Stimulated activated naive B cell treated with anti-CD40 and anti-IgM and Interleukin-4, amounts not matched to agents 10 μg/mL and 1 μg/mL and 100 μg/mL, for 72 hours (primary cell): ENCODE results near the gene TMEM256.
"Not testable (repeated sequence)": the region's sequence is repeated elsewhere in the genome, so short reads cannot be mapped to it uniquely, and the experiment has no call there.

Experiments used
- ATAC-seq, 2 donors: fragments of 150-1000 bp; cut with Tn5 transposase; replicated peaks; 2 replicates each; pipeline ENCODE4 v1.10.0; 2021; ENCODE audit warnings: moderate library complexity in 1 of 2
- DNase-seq: peaks from one replicate; pipeline ENCODE4 v3.0.0; 2021
- H3K27ac Mint-ChIP-seq: one replicate; pipeline ENCODE4 v1.8.0; 2022; ENCODE audit warnings: mild to moderate bottlenecking, mixed read lengths
- H3K27me3 Mint-ChIP-seq, 2 donors: one replicate each; pipeline ENCODE4 v1.8.0; 2022; ENCODE audit warnings: mixed read lengths in 2 of 2
- H3K36me3 Mint-ChIP-seq, 2 donors: one replicate each; pipeline ENCODE4 v1.8.0; 2022; ENCODE audit warnings: mixed read lengths in 2 of 2, mild to moderate bottlenecking in 1 of 2
- H3K4me1 Mint-ChIP-seq, 2 donors: one replicate each; pipeline ENCODE4 v1.8.0; 2022; ENCODE audit warnings: mixed read lengths in 2 of 2, mild to moderate bottlenecking in 1 of 2
- H3K4me3 Mint-ChIP-seq, 2 donors: one replicate each; pipeline ENCODE4 v1.8.0; 2022; ENCODE audit warnings: mild to moderate bottlenecking in 2 of 2, mixed read lengths in 2 of 2, moderate library complexity in 1 of 2
- H3K9me3 Mint-ChIP-seq, 2 donors: one replicate each; pipeline ENCODE4 v1.8.0; 2022; ENCODE audit warnings: mixed read lengths in 2 of 2, mild to moderate bottlenecking in 1 of 2

Gene TMEM256

GRCh38 chr17:7370853-7371252, 33.0 kb downstream of the TMEM256 start:
- ATAC-seq, result no peak
- H3K9me3 Mint-ChIP-seq, result no peaks in the 10 kb centered on the region
- no peak overlapping the region for H3K27ac Mint-ChIP-seq
- H3K27me3 Mint-ChIP-seq, result peaks cover 5 to 10% of the 10 kb centered on the region in 2 donors
- peaks cover 0 to 10% of the 10 kb centered on the region in 2 donors for H3K4me1 Mint-ChIP-seq
- no peaks in the 10 kb centered on the region for H3K36me3 Mint-ChIP-seq
- H3K4me3 Mint-ChIP-seq, result no peak overlapping the region
- no peak for DNase-seq

- Mint-ChIP-seq H3K36me3 (no peaks in the 10 kb centered on the region), H3K4me3 (no peak overlapping the region)
- ATAC-seq, result no peak
Measured at GRCh38 chr17:7369825-7370224, 34.1 kb downstream of the TMEM256 start.

GRCh38 chr17:7368599-7368994, 35.3 kb downstream of the TMEM256 start:
- H3K9me3 Mint-ChIP-seq, ATAC-seq, H3K36me3 Mint-ChIP-seq, DNase-seq, H3K27ac Mint-ChIP-seq, H3K4me3 Mint-ChIP-seq, H3K4me1 Mint-ChIP-seq, H3K27me3 Mint-ChIP-seq: not testable (repeated sequence)

More at GRCh38 chr17:7369825-7370224, 34.1 kb downstream of the TMEM256 start:
- H3K27me3 Mint-ChIP-seq, result peaks cover 5 to 10% of the 10 kb centered on the region in 2 donors
- H3K27ac Mint-ChIP-seq, result no peak overlapping the region
- peaks cover 0 to 10% of the 10 kb centered on the region in 2 donors for H3K4me1 Mint-ChIP-seq
- no peaks in the 10 kb centered on the region for H3K9me3 Mint-ChIP-seq
- no peak for DNase-seq

- DNase-seq, result no peak
- H3K36me3 Mint-ChIP-seq, result no peaks in the 10 kb centered on the region
- peaks cover 0 to 10% of the 10 kb centered on the region in 2 donors for H3K27me3 Mint-ChIP-seq
- H3K4me1 Mint-ChIP-seq, result peaks cover 0 to 10% of the 10 kb centered on the region in 2 donors
- no peaks in the 10 kb centered on the region for H3K9me3 Mint-ChIP-seq
- no peak overlapping the region for H3K4me3 Mint-ChIP-seq
- no peak for ATAC-seq
- no peak overlapping the region for H3K27ac Mint-ChIP-seq
Measured at GRCh38 chr17:7367918-7368598, 35.8 kb downstream of the TMEM256 start.

- Mint-ChIP-seq H3K27ac (no peak overlapping the region), H3K36me3 (no peaks in the 10 kb centered on the region), H3K4me1 (peaks cover 0 to 10% of the 10 kb centered on the region in 2 donors), H3K27me3 (peaks cover 1 to 11% of the 10 kb centered on the region in 2 donors), H3K4me3 (no peak overlapping the region), H3K9me3 (no peaks in the 10 kb centered on the region)
- ATAC-seq (no peak), DNase-seq (no peak)
Measured at GRCh38 chr17:7367083-7367482, 36.8 kb downstream of the TMEM256 start.

- not testable (repeated sequence) for H3K9me3 Mint-ChIP-seq, ATAC-seq, H3K27ac Mint-ChIP-seq, H3K36me3 Mint-ChIP-seq, H3K4me1 Mint-ChIP-seq, DNase-seq, H3K4me3 Mint-ChIP-seq
- H3K27me3 Mint-ChIP-seq, result peaks cover 7 to 20% of the 10 kb centered on the region in 2 donors
Measured at GRCh38 chr17:7365963-7366362, 37.9 kb downstream of the TMEM256 start.

GRCh38 chr17:7363311-7363710, 40.6 kb downstream of the TMEM256 start:
- no peaks in the 10 kb centered on the region for H3K9me3 Mint-ChIP-seq
- H3K36me3 Mint-ChIP-seq, result no peaks in the 10 kb centered on the region
- ATAC-seq (no peak), DNase-seq (no peak)
- no peak overlapping the region for H3K4me3 Mint-ChIP-seq
- H3K27me3 Mint-ChIP-seq, result peaks cover 7 to 10% of the 10 kb centered on the region in 2 donors
- H3K27ac Mint-ChIP-seq, result no peak overlapping the region
- peaks cover 0 to 4% of the 10 kb centered on the region in 2 donors for H3K4me1 Mint-ChIP-seq

GRCh38 chr17:7361906-7362305, 42.0 kb downstream of the TMEM256 start:
- Mint-ChIP-seq H3K36me3 (no peaks in the 10 kb centered on the region), H3K9me3 (no peaks in the 10 kb centered on the region), H3K4me1 (no peaks in the 10 kb centered on the region), H3K27ac (no peak overlapping the region), H3K4me3 (no peak overlapping the region), H3K27me3 (peaks cover 7 to 10% of the 10 kb centered on the region in 2 donors)
- ATAC-seq, result no peak
- no peak for DNase-seq

GRCh38 chr17:7357381-7357780, 46.5 kb downstream of the TMEM256 start:
- H3K4me1 Mint-ChIP-seq, result peaks cover 24 to 33% of the 10 kb centered on the region in 2 donors
- DNase-seq (no peak), ATAC-seq (no peak)
- peaks cover 2 to 5% of the 10 kb centered on the region in 2 donors for H3K36me3 Mint-ChIP-seq
- no peak overlapping the region for H3K4me3 Mint-ChIP-seq
- H3K27me3 Mint-ChIP-seq, result peaks cover 7 to 10% of the 10 kb centered on the region in 2 donors
- H3K27ac Mint-ChIP-seq, result no peak overlapping the region
- no peaks in the 10 kb centered on the region for H3K9me3 Mint-ChIP-seq

GRCh38 chr17:7356756-7357155, 47.1 kb downstream of the TMEM256 start:
- Mint-ChIP-seq H3K4me1 (peaks cover 25 to 36% of the 10 kb centered on the region in 2 donors), H3K36me3 (peaks cover 2 to 6% of the 10 kb centered on the region in 2 donors), H3K27ac (no peak overlapping the region), H3K4me3 (peak overlapping the region in 1 of 2 donors; percentile 14), H3K27me3 (peaks cover 3 to 6% of the 10 kb centered on the region in 2 donors), H3K9me3 (no peaks in the 10 kb centered on the region)
- DNase-seq (no peak), ATAC-seq (no peak)

- peaks cover 6 to 9% of the 10 kb centered on the region in 2 donors for H3K36me3 Mint-ChIP-seq
- H3K27ac Mint-ChIP-seq, result peak overlapping the region; percentile 14
- H3K4me3 Mint-ChIP-seq, result no peak overlapping the region
- DNase-seq, result peak; percentile 83
- H3K9me3 Mint-ChIP-seq, result no peaks in the 10 kb centered on the region
- peak; percentile 74 to 76 for ATAC-seq
- H3K27me3 Mint-ChIP-seq, result no peaks in the 10 kb centered on the region
- H3K4me1 Mint-ChIP-seq, result peaks cover 28 to 41% of the 10 kb centered on the region in 2 donors
Measured at GRCh38 chr17:7356072-7356549, 47.8 kb downstream of the TMEM256 start.

- DNase-seq, result no peak
- Mint-ChIP-seq H3K4me1 (peaks cover 28 to 46% of the 10 kb centered on the region in 2 donors), H3K9me3 (no peaks in the 10 kb centered on the region), H3K27me3 (no peaks in the 10 kb centered on the region), H3K27ac (peak overlapping the region; percentile 47), H3K36me3 (peaks cover 8 to 10% of the 10 kb centered on the region in 2 donors), H3K4me3 (no peak overlapping the region)
- ATAC-seq, result no peak
Measured at GRCh38 chr17:7355573-7355972, 48.3 kb downstream of the TMEM256 start.

- DNase-seq, result no peak
- H3K27me3 Mint-ChIP-seq, result no peaks in the 10 kb centered on the region
- no peak for ATAC-seq
- peaks cover 8 to 13% of the 10 kb centered on the region in 2 donors for H3K36me3 Mint-ChIP-seq
- H3K4me1 Mint-ChIP-seq, result peaks cover 31 to 50% of the 10 kb centered on the region in 2 donors
- no peaks in the 10 kb centered on the region for H3K9me3 Mint-ChIP-seq
- peak within 1 kb of the TSS; percentile 70 for H3K27ac Mint-ChIP-seq
- no peak within 1 kb of the TSS for H3K4me3 Mint-ChIP-seq
Measured at GRCh38 chr17:7355053-7355452, 48.8 kb downstream of the TMEM256 start, which contains the start of gene TMEM95. TMEM95 (plus strand) TSS chr17:7355156; CDS start chr17:7355205, 49 bp downstream.

- Mint-ChIP-seq H3K9me3 (no peaks in the 10 kb centered on the region), H3K4me3 (no peak overlapping the region), H3K27me3 (no peaks in the 10 kb centered on the region), H3K27ac (peak overlapping the region; percentile 70), H3K4me1 (peaks cover 35 to 56% of the 10 kb centered on the region in 2 donors), H3K36me3 (peaks cover 8 to 18% of the 10 kb centered on the region in 2 donors)
- DNase-seq, result no peak
- no peak for ATAC-seq
Measured at GRCh38 chr17:7354262-7354843, 49.5 kb downstream of the TMEM256 start.
